Measurements from ENCODE around the gene CSRNP2.

Gene CSRNP2

DNA sequence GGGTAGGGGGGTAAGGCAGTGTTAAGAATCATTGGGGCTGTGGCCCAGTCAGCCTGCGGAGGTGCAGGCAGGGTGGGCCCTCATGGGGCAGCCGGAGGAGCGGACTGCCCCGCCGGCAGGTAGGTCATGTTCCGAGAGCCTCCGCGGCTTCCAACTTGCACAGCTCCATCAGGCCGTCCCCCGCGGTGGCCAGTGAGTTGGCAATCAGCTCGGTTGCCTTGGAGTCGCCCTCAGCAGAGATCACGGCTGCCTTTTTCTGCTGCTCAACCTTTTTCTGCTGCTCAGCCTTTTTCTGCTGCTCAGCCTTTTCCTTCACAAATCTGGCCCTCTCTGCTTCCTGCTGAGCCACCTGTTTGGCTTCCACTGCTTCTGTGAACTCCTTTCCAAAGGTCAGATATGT is 41.1 kb upstream of the CSRNP2 start:
- no peak for DNase-seq (ENCODE audit: low read depth)
- TF ChIP-seq, protein P1, sequence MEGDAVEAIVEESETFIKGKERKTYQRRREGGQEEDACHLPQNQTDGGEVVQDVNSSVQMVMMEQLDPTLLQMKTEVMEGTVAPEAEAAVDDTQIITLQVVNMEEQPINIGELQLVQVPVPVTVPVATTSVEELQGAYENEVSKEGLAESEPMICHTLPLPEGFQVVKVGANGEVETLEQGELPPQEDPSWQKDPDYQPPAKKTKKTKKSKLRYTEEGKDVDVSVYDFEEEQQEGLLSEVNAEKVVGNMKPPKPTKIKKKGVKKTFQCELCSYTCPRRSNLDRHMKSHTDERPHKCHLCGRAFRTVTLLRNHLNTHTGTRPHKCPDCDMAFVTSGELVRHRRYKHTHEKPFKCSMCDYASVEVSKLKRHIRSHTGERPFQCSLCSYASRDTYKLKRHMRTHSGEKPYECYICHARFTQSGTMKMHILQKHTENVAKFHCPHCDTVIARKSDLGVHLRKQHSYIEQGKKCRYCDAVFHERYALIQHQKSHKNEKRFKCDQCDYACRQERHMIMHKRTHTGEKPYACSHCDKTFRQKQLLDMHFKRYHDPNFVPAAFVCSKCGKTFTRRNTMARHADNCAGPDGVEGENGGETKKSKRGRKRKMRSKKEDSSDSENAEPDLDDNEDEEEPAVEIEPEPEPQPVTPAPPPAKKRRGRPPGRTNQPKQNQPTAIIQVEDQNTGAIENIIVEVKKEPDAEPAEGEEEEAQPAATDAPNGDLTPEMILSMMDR (IDR thresholded peaks at IDR 0.05; ENCODE audit: control insufficient read depth, extremely low read depth, insufficient read depth): no peak
- H3K4me3 ChIP-seq (ENCODE audit: low read depth, low read length): no peak overlapping the region

- TF ChIP-seq, protein P1 (IDR thresholded peaks at IDR 0.05; ENCODE audit: control insufficient read depth, extremely low read depth, insufficient read depth): no peak
- H3K4me3 ChIP-seq (ENCODE audit: low read depth, low read length): no peak overlapping the region
- no peak for DNase-seq (ENCODE audit: low read depth)
These were observed 39.4 kb upstream of the CSRNP2 start for GRCh38 chr12:51122844-51123243.

DNA sequence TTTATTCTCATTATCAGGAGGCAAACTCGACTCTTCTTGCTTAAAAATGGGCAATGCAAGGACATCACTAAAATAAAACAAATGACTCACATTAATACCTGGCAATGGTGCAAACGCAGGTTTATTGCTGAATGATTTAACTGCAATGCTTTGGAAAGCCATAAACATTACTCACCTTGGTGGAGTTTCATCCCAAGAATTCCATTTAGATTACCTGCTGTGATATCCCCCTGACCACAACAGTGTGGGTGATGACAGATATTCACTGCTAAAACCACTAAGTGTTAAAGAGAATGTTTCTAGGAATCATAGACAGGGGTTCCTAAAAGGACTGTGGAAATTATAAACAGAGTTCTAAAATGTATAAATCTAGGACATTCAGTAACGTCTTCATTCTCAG is 35.3 kb upstream of the CSRNP2 start:
- no peak for DNase-seq (ENCODE audit: low read depth)
- TF ChIP-seq, protein P1 (IDR thresholded peaks at IDR 0.05; ENCODE audit: control insufficient read depth, extremely low read depth, insufficient read depth): no peak
- H3K4me3 ChIP-seq (ENCODE audit: low read depth, low read length): no peak overlapping the region

GRCh38 chr12:51115533-51115932 is 32.1 kb upstream of the CSRNP2 start:
- H3K4me3 ChIP-seq (ENCODE audit: low read depth, low read length): no peak overlapping the region
- TF ChIP-seq, protein P1 (IDR thresholded peaks at IDR 0.05; ENCODE audit: control insufficient read depth, extremely low read depth, insufficient read depth): no peak
- DNase-seq (ENCODE audit: low read depth): no peak

- TF ChIP-seq, protein P1 (IDR thresholded peaks at IDR 0.05; ENCODE audit: control insufficient read depth, extremely low read depth, insufficient read depth): no peak
- H3K4me3 ChIP-seq (ENCODE audit: low read depth, low read length): no peak overlapping the region
- no peak for DNase-seq (ENCODE audit: low read depth)
These were observed 24.7 kb upstream of the CSRNP2 start for GRCh38 chr12:51108136-51108535.

DNA sequence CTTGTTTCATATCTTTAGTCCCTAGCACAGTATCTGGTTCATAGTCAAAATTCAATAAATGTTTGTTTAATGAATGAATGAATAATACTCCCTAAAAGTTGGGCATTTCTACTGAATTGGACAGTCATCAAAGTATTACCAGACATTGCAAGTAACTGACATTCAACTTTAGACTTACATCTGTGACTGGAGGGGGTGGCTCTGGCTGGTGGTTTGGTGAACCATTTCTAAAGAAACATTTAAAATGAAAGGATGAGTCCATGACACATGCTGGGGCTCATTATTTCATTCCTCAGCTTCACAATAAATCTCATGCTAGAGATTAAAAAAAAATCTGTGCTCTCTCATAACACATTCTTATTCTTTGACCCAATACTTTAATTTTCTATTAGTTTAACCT is 20.6 kb upstream of the CSRNP2 start:
- DNase-seq (ENCODE audit: low read depth): no peak
- TF ChIP-seq, protein P1 (IDR thresholded peaks at IDR 0.05; ENCODE audit: control insufficient read depth, extremely low read depth, insufficient read depth): no peak
- H3K4me3 ChIP-seq (ENCODE audit: low read depth, low read length): no peak overlapping the region

GRCh38 chr12:51098611-51099010 is 15.2 kb upstream of the CSRNP2 start:
- H3K4me3 ChIP-seq (ENCODE audit: low read depth, low read length): no peak overlapping the region
- TF ChIP-seq, protein P1 (IDR thresholded peaks at IDR 0.05; ENCODE audit: control insufficient read depth, extremely low read depth, insufficient read depth): no peak
- DNase-seq (ENCODE audit: low read depth): no peak
